Glutamatergic neuron (in vitro differentiated cells): ENCODE data around the gene WWTR1. TPM values are rescaled to one million over a fixed set of nuclear protein-coding genes. Genes with fewer than 3 reads are reported as not detected.

Experiments used
- DNase-seq: peaks from one replicate; pipeline ENCODE4 v3.0.0; 2022
- H3K27ac Mint-ChIP-seq: one replicate; pipeline ENCODE4 v1.8.0; 2020; ENCODE audit warnings: mild to moderate bottlenecking, mixed read lengths, inconsistent platforms; ENCODE audit not compliant: unreplicated experiment
- H3K27me3 Mint-ChIP-seq: one replicate; pipeline ENCODE4 v1.8.0; 2020; ENCODE audit warnings: mild to moderate bottlenecking, moderate library complexity, mixed read lengths, inconsistent platforms; ENCODE audit not compliant: unreplicated experiment
- H3K36me3 Mint-ChIP-seq: one replicate; pipeline ENCODE4 v1.8.0; 2020; ENCODE audit warnings: mild to moderate bottlenecking, mixed read lengths, inconsistent platforms; ENCODE audit not compliant: unreplicated experiment
- H3K4me1 Mint-ChIP-seq: one replicate; pipeline ENCODE4 v1.8.0; 2020; ENCODE audit warnings: mild to moderate bottlenecking, low read depth, mixed read lengths, inconsistent platforms; ENCODE audit not compliant: unreplicated experiment
- H3K4me3 Mint-ChIP-seq: one replicate; pipeline ENCODE4 v1.8.0; 2020; ENCODE audit warnings: mild to moderate bottlenecking, mixed read lengths, inconsistent platforms; ENCODE audit not compliant: unreplicated experiment
- H3K9me3 Mint-ChIP-seq: one replicate; pipeline ENCODE4 v1.8.0; 2020; ENCODE audit warnings: mild to moderate bottlenecking, moderate library complexity, mixed read lengths, inconsistent platforms; ENCODE audit not compliant: unreplicated experiment
- total RNA-seq: library from RNA; stranded (reverse); fragmentation: NEBNext Ultra II Directional; extraction: Animal tissue kit (Norgen Biotek cat#: 25700); gene quantifications from one replicate; pipeline ENCODE4 v1.2.1, GENCODE V29; 2021; ENCODE audit not compliant: unreplicated experiment
- TF ChIP-seq, protein P1 (sequence below): fragments of 200-600 bp; sonication (generic); IDR thresholded peaks from one replicate; pipeline ENCODE4 v1.5.0; 2021; ENCODE audit not compliant: partially characterized antibody, unreplicated experiment

Gene WWTR1
- total RNA-seq, 1 donor from 2014 or later: 2.3 TPM

GRCh38 chr3:149473357-149474249 is 184.2 kb downstream of the WWTR1 start:
- TF ChIP-seq, protein P1, sequence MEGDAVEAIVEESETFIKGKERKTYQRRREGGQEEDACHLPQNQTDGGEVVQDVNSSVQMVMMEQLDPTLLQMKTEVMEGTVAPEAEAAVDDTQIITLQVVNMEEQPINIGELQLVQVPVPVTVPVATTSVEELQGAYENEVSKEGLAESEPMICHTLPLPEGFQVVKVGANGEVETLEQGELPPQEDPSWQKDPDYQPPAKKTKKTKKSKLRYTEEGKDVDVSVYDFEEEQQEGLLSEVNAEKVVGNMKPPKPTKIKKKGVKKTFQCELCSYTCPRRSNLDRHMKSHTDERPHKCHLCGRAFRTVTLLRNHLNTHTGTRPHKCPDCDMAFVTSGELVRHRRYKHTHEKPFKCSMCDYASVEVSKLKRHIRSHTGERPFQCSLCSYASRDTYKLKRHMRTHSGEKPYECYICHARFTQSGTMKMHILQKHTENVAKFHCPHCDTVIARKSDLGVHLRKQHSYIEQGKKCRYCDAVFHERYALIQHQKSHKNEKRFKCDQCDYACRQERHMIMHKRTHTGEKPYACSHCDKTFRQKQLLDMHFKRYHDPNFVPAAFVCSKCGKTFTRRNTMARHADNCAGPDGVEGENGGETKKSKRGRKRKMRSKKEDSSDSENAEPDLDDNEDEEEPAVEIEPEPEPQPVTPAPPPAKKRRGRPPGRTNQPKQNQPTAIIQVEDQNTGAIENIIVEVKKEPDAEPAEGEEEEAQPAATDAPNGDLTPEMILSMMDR: no peak
- H3K27ac Mint-ChIP-seq: no peak overlapping the region

GRCh38 chr3:149472030-149472797 is 185.6 kb downstream of the WWTR1 start:
- H3K27ac Mint-ChIP-seq: no peak overlapping the region
- no peak for DNase-seq
- H3K9me3 Mint-ChIP-seq: no peaks in the 10 kb centered on the region
- H3K4me3 Mint-ChIP-seq: no peak overlapping the region
- peaks cover 16% of the 10 kb centered on the region for H3K4me1 Mint-ChIP-seq
- peaks cover 3% of the 10 kb centered on the region for H3K27me3 Mint-ChIP-seq
- no peaks in the 10 kb centered on the region for H3K36me3 Mint-ChIP-seq
- TF ChIP-seq, protein P1: no peak

More at GRCh38 chr3:149473357-149474249, 184.2 kb downstream of the WWTR1 start:
- Mint-ChIP-seq H3K36me3 (no peaks in the 10 kb centered on the region), H3K4me1 (peaks cover 13% of the 10 kb centered on the region), H3K27me3 (peaks cover 2% of the 10 kb centered on the region), H3K9me3 (no peaks in the 10 kb centered on the region), H3K4me3 (no peak overlapping the region)
- no peak for DNase-seq

GRCh38 chr3:149470381-149470780 is 187.4 kb downstream of the WWTR1 start:
- no peak overlapping the region for H3K27ac Mint-ChIP-seq
- no peak overlapping the region for H3K4me3 Mint-ChIP-seq
- H3K9me3 Mint-ChIP-seq: no peaks in the 10 kb centered on the region
- H3K36me3 Mint-ChIP-seq: no peaks in the 10 kb centered on the region
- TF ChIP-seq, protein P1: no peak
- peaks cover 5% of the 10 kb centered on the region for H3K27me3 Mint-ChIP-seq
- H3K4me1 Mint-ChIP-seq: peaks cover 16% of the 10 kb centered on the region
- no peak for DNase-seq

DNA sequence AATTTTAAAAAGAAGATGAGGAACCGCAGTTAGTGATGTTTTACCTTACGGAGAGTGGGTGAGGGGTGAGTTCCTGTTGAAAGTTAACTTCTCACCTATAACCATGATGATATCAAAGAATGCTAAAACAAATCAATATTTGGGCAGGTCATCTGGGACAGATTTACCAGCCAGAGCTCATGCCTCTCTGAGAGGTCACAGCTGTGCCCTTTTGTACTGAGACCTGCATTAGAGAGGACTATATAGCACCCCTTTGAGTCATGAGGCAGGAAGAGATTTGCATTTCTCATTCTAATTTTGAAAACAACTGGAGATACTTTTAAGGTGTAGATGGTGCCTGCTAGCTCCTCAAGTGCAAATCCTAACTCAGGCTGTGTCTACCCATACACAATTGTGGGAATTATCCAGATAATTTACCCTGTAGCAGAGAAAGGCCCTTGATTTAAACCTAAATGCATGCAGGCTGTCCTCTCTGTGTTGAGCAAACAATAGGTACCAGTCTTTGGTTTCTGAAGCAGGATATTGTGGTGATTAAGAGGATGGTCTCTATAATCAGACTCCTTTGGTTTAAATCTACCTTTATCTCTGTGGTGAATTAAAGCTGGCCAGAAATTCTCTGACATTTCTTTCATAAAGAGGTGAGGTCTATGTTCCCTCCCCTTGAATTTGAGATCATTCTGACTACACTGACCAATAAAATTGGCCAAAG is 189.2 kb downstream of the WWTR1 start:
- TF ChIP-seq, protein P1: no peak
- H3K36me3 Mint-ChIP-seq: peaks cover 4% of the 10 kb centered on the region

More for the DNA sequence above, 189.2 kb downstream of the WWTR1 start:
- no peak overlapping the region for H3K4me3 Mint-ChIP-seq
- no peak overlapping the region for H3K27ac Mint-ChIP-seq
- no peak for DNase-seq
- peaks cover 16% of the 10 kb centered on the region for H3K4me1 Mint-ChIP-seq
- peaks cover 9% of the 10 kb centered on the region for H3K27me3 Mint-ChIP-seq
- H3K9me3 Mint-ChIP-seq: no peaks in the 10 kb centered on the region

Other genes starting within 250 kb of the WWTR1 start
- gene TM4SF4, start 183.3 kb downstream of the WWTR1 start, total RNA-seq: not detected
- gene COMMD2, start 94.5 kb upstream of the WWTR1 start, total RNA-seq: 60.8 TPM
- not detected for gene ANKUB1, start 134.5 kb upstream of the WWTR1 start, total RNA-seq
- gene RNF13, start 155.2 kb upstream of the WWTR1 start, total RNA-seq: 29.0 TPM